ENCODE measurements around the gene UBN2.

Gene UBN2

DNA sequence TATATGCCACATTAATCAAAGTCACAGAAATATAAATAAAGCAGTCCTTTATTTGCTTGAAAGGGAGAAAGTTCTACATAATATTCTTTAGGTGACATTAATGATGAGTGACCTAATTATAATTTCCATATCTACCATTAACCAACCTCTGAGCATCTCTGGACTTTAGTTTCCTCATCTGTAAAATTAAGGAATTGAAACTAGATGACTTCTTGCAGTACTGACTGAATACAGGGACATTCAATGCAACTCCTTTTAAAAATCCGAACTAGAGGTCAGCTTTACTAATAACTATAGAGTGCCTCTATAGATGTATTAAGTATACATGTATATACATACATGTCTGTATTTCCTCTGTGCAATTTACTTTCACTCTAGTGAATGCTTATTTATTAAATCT lies 114.0 kb downstream of the UBN2 start:
- no peak for DNase-seq (ENCODE audit: low read depth in 2 of 2)

DNA sequence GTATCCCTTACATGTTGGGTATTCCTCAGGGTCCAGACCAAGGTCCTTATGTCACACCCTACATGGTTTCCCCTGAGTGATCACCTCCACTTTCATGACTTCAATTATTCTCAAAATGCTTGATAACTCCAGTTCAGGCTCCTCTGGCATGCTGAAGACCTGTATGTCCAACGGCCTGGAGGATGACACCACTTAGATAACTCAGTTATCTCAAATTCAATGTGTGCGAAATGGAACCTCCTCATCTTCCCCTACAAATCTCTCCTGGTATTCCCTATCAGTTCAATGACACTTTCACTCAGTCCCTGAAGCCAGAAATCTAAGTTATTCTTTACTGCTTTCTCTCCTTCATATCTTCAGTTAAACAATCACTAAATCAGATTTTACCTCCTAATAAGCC lies 120.0 kb downstream of the UBN2 start:
- DNase-seq (ENCODE audit: low read depth in 2 of 2), result no peak

DNA sequence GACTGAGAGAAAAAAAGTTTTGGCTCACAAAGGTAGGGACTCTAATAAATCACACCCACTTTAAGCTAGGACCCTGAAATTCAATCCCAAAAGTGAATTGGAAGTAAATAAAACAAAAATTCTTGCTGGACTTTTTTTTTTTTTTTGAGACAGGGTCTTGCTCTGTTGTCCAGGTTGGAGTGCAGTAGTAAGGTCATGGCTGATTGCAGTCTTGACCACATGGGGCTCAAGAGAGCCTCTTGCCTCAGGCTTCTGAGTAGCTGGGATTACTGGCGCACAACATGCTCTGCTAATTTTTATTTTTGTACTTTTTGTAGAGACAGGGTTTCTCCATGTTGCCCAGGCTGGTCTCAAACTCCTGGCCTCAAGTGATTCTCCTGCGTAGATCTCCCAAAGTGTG lies 123.7 kb downstream of the UBN2 start:
- no peak for DNase-seq (ENCODE audit: low read depth in 2 of 2)

DNA sequence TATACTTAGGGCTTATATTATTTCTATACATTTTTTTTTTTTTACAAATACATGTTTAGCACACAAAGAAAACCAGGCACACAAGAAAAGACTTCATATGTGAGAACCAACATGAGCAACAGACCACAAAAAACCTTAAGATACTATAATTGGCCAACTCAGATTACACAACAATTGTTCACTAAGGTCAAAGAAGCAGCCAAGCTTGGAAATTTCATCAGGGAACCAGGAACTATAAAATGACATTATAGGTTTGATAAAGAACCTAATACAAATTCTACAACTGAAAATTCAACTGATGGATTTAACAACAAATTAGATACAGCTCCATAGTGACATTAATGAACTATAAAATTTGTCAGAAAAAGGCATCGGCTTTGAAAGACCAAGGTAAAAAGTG lies 124.3 kb downstream of the UBN2 start:
- no peak for DNase-seq (ENCODE audit: low read depth in 2 of 2)
